Stimulated activated CD8-positive, alpha-beta memory T cell treated with anti-CD3 and anti-CD28 coated beads, Interleukin-12 subunit alpha, Interleukin-12 subunit beta, amount 100 ng/mL, for 4 hours (primary cell): ENCODE results near the gene KIAA1614.

Experiments
- DNase-seq: peaks from one replicate; pipeline ENCODE4 v3.0.0-alpha.2; 2020; ENCODE audit warnings: low read depth

KIAA1614 gene, protein sequence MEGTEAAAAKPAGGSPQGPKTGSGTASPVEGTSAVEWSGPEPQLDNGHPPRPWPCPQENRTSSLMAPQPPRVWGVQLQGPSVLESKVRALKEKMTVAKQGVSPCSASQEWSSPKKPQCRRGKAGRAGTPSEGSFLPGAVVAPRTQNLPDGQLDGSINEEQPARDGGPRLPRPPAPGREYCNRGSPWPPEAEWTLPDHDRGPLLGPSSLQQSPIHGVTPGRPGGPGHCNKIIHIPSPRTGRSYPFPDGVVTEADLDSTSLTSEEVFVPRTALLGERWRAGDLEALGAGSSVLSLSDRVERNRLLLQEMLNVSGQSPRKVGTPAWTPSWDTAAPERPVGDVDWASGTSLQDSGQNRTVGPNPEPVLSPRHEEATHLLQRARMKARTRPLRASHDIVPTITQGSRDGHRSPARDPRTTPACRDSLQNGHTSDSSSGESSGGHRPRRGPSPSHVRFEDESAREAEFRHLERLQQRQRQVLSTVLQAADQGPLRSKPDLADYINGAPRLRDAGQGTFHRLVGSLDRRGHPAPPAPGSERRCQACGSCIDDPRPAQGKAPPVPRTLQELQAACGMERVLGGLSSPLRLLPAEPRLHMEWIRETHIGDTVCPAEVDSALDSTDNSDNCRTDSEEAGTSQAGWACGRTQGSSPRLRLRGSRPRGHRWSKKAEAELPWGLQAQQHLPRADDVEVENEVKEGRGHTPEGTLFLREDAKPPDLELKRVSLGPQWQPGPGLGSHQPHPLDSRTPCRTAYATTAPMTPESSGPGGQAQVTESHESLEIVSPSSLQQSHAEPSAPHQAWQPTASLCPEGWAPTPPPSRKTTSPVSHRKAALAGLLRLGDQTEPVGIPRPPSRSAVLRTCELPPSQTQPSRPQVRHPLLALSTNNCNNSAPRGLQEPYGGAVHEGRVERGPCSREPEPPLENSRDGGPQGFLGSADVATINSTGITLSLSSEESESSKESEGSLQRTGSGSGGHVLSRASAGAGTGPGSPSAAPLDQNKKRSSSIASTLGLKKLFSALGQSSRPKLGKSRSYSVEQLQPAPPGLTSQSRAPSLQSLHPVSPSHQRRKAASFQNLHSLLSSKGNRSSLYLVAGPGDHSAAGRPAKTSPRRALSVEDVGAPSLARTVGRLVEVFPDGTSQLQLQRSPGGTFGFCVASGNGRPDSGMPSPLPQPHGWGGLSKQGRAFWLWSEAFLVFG

DNA sequence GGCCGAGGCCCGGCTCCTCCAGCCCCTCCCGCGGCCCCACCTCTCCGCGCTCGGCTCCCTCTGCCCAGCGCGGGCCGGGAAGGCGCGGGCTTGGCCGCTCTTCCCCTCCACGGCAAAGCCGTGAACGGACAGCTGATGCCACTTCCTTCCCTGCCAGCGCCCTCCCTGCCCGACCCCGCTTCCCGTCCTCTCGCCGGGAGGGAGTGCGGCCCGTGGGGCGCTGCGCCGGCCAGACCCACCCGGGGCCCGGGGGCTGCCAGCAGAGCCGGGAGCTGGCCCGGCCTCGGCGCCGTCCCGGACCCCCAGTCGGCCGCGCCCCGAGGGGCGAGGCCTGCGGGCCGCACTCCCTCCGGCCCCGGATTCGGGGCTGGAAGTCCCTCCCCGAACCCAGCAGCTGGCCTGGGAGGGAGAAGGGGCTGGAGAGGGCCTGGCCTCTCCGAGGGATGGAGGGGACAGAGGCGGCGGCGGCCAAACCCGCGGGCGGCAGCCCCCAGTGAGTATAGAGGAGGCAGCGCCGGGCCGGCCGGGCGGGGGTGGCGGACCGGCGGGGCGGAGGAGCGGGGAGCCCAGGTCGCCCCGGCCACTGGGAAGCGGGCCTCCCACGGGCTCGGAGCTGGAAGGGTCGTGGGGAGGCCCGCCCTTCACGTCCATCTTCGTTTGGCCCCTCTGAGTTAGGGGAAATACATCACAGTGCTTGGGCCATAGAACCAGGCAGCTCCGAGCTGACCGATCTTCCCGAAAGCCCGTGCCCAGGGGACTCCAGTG lies at the start of gene KIAA1614:
Gene KIAA1614, plus strand, starts transcription at position 97 of the 765 bp plus-strand sequence. Its CDS starts 347 bp downstream, at position 444.
- DNase-seq, result no peak

DNA sequence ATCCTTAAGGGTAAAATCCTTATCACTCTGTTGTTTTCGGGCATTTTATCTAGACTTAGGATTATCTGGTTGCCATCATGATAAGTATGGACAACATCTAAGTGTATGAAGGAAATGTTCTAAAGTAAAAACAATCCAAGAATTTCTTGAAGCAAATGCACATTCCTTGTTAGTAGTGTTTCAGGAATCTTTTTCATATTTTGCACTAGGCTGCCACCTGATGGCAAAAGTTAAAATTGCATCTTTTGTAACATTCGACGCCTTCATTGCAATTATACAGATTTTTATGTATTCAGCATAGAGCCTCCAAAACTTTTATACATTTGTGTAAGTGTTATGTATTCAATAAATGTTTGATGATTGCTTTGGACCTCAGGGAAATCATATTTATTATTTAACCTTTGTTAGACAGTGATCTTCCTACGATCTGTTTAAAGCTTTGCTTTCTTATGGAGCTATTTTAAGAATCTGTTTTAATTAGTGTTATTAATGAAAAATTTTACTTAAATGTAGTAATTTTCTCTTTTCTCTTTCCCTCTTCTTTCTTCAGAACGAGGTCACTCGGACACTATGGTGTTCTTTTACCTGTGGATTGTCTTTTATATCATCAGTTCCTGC lies 49.4 kb upstream of the KIAA1614 start:
- no peak for DNase-seq

DNA sequence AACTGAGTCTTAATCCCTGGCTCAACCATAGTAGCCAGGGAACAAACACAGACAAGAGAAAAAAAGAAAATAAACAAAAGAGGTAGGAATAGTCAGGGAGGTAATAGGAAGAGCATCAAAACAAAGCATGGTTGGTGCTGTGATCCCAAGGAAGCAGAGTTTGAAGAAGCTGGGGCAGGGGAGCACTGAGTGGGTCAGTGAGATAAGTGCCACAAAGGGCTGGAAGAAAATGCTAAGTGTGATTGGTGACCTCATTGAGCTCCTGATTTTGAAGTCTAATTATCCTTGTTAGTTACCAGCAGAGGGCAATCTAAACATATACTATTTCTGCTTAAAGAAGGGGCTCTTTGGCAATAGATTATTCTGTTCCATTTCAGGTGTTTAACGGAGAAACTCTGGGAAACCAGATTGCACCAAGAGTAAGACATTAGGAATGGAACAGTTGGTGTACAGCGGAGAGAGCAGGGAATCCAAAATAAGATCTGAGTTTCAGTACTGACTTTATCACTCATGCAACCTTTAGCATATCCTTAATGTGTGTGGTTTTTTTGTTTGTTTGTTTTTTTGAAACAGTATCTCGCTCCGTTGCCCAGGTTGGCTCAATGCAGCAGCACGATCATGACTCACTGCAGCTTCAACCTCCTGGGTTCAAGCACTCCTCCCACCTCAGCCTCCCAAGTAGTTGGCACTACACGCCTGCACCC lies 30.7 kb upstream of the KIAA1614 start:
- no peak for DNase-seq

DNA sequence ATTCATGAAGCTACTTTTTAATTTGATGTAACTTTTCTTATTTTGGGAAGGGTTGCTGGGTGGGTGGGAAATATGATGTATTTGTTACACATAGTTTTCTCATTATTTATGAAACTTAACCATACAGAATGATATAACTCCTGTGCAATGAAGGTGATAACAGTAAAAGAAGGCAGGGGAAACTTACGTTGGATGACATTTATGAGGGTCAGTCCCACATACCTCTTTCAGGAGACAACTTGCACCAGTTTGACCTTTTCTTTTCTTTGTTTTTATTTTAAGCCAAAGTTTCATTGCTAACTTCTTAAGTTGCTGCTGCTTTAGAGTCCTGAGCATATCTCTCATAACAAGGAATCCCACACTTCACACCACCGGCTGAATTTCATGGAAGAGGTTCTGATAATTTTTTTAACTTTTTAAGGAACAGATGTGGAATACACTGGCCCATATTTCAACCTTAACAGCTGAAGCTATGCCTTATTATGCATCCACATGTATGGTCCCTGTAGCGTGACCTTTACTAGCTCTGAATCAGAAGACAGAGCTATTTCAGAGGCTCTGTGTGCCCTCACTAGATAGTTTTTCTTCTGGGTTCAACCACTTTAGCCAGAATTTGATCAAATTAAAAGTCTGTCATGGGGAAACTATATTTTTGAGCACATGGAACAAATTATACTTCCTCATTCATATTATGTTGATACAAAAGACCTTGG lies 28.0 kb upstream of the KIAA1614 start:
- DNase-seq, result no peak

DNA sequence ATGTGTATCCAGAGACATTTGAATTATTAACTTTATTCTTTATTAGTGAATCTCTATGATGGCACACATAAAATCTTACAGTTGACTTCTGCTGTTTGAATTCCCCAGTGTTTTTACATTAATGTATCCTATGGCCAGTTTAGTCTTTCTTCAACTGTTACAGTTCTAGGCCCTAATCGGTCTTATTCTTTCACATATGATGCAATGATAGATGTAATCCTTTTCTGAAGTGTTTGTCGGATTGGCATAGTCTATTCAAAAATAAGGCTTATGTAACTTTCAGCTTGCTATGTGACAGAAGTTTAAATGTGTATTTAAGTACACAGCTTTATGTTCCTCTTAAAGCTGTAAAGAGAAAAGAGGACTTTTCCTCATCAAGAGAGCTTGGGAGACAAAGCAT lies 26.4 kb upstream of the KIAA1614 start:
- no peak for DNase-seq

DNA sequence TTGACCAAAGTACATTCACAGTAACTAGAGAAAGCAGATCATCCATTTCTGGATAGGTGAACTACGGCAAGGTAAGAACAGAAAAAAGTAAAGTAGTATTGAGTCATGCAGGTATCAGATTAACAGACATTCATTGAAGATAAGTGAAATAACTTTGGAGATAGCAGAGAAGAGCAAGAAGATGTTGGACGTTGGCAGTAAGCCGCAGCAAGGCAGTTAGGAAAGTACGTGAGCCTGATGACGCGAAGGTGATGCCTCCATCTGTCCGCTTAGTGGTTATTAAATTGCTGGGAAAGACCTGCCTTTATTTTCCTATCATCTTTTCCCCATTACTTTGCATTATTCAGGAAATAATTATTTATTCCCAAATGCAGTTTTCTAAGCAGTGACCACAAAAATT lies 24.9 kb upstream of the KIAA1614 start:
- DNase-seq, result no peak

DNA sequence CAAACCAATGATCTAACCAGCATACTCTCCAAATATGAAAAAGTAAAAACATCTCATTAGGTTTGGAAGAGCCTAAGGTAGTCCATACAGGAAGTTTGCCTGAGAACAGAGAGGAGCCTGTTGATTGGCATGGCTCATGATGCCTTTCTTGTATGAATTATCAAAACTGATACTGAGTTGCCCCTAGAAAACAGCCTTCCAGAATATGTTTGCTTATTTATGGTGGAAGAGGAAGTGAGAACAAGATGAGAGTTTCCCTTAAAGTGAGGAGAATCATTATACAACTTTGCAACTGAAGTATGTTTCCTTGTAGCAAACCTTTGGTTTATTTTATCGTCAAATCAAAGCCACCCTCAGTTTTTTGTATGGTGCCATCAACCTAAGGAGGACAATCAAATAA lies 23.8 kb upstream of the KIAA1614 start:
- no peak for DNase-seq

DNA sequence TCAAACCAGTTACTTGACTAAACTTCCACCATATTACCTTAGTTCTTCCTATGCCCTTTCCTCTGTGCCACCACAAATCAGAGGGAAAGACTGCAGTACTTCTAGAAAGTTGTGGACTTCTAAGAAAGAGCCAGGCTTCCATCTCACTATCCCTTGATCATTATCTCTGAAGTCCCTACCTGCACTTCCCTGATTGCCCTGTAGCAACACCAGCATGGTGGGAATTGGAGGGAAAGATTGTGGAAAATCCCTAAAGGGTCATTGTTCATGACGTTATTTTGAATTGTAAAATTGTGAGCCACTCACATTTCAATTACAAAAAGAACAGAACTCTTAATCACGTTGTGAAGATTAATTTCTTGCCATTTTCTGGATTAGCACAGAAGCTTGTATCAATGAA lies 23.4 kb upstream of the KIAA1614 start:
- no peak for DNase-seq

DNA sequence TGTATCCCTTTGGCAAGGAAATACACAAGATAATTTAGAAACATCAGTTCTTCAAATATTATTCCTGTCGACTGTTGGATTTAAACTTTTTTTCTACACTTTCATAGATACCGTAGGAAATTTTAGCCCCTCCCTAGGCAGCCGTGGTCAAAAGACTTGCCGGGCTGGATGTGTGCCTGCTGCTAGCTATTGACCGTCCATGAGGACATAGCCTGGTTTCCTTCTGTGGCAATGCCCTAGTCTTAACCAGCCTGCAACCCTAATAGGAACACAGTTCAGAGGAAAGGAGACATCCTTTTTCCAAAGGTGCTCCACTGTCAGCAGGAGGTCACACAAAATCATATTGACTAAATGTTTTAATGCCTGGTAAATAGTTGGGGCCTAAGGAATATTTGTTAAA lies 20.4 kb upstream of the KIAA1614 start:
- DNase-seq, result no peak

DNA sequence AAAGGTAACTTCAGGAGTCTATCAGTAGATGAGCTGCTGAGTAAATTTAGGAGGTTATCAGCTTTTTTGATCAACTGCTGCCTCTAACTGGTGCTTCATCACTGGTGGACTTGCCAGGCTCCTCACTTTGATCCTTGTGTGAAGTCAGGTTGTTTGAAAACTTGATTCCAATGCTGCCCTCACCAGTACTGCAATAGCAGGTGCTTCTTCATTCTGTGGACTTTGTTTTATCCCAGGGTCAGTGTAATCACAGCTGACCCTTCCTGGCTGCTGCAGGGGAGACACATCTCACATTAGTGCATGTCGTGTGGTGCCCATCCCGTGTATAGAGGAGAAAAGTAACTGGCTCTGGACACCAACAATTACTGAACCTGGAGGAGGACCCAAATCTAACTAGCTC lies 20.0 kb upstream of the KIAA1614 start:
- no peak for DNase-seq

DNA sequence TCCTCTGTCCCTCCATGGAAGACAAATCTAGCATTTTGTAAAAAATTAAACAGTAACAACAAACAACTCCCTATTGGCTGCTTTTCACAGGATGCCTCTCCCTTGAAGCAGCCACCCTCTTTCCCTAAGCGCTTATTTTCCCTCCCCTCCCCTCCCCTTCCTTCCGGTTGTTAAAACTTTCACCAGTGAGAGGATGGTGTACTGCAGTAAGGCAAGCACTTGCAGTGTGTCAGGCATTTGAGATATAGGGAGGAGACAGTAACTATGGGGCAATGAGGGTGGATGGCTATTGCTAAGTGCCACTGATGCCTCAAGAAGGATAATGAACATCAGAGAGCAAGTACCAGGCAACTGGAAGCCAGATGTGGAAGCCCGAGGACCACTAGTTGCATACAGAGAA lies 19.1 kb upstream of the KIAA1614 start:
- DNase-seq, result no peak

DNA sequence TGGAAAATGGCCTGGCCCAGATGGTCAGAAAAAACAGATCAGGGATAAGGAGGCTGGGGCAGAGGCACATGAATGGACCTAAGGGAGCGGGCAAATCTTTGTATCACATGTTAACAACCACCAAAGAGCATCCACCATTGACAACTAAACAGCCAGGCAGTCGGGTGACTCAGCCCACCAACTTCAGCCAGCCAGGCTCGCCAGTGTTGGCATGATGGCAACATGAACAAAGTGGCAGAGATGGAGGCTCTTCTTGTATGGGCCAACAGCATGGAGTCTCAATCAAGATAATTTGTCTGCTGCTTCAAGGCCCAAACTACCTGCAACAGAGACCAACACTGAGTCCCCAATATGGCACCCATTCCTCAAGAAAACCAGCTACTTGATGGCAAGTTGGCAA lies 16.5 kb upstream of the KIAA1614 start:
- DNase-seq, result no peak

DNA sequence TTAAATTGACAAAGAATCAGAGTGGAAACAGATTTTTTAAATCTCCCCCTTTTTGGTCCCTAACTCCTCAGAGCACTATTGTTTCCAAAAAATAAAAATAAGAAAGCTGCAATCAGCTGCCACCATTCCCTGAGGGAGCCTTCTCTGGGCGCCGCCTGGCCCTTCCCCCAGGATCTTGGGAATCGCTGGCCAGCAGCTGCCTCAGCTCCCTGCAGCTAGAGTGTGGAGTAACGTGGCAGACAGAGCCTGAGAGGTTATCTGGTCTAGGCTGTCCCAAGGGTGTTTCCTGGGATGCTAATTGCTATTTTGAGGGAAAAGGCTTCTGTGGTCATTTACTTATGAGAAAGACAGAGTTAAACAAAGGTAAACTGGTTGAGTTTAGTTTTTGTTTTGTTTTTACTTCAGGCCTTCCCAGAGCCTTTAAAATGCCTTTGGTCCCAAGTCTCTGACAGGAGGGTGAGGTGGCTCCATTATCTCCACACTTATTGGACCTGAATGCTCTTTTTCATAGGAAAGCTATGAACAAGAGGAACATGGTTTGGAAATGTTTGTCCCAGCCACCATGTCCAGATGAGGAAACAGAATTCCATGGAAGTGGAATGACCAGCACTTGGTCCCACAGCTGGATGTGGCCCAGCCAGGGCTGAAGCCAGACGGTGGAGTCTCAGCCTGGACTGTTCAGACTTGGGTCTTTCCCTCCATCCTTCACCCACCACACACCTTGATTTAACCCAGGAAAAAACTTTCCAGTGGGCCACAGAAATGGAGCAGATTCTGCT lies 14.1 kb upstream of the KIAA1614 start:
- DNase-seq, result no peak

DNA sequence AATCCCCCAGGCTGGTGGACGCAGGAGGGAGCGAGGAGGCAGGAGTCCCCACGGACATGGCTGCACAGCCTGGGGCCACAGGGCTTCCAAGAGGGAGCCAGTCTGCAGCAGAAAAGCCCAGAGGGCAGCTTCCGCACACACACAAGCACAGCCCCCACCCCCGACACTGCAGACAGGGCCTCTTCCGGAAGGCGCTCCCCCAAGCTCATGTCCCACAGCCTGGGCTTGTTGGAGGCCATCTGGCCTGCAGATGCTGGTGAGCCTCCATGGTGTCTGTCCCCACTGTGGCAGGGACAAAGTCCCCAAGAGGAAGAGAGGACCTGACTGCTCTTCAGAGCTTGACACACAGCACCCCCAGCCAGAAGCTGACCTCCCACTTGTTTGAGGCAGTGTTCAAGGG lies 13.4 kb upstream of the KIAA1614 start:
- DNase-seq, result no peak

DNA sequence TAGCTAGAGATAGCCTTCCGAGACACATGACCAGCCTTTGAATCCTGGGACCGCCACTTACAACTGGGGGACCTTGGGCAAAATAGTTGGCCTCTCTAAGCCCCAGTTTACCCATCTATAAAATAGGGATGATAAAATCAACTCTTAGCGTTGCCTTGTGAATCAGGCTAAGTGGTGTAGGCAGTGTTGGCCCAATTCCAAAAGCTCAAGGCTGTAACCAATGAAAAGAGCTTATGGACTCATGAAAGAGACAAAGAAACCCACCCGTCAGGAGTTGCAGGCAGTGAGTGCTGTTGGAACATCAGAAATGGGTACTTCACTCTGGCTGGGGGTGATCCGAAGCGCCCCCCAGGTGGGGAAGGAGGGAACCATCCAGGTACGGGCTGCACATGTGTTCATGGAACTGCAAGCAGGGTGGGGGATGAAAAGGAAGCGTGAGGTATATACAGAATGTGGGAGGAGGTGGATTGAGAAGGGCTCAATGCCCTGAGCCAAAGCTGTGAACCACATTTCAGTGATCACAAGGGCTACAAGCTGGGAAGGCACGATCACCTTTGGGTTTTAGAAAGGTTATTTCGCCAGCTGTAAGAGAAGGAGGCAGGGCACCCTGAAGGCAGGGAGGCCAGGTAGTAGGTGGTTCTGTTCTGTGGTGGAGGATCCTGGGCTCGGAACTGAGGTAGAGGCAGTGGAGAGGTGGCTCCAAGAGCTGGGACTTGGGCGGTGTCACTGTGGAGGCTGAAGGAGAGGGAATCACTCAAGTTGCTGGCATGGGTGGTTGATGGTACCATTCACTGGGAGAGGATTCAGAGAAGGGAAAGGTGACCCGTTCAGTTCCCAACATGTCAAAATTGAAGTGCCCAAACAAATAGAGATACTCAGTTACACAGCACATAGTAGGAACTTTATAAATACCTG lies 11.4 kb upstream of the KIAA1614 start:
- DNase-seq, result no peak

DNA sequence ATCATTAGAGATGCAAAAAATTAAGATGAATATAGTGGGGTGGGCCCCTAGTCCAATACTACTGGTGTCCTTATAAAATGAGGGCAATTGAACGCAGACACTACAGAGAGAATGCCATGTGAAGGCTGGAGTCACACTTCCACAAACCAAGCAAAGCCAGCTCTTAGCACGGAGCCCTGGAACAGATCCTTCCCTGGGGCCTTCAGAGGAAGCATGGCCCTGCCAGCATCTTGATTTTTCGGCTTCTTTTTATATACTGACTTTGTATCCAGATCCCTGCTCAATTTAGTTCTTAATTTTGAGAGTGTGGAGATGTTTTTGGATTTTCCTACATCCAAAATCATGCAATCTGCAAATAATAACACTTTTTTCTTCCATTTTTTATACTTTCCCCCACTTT lies 10.2 kb upstream of the KIAA1614 start:
- DNase-seq, result no peak

DNA sequence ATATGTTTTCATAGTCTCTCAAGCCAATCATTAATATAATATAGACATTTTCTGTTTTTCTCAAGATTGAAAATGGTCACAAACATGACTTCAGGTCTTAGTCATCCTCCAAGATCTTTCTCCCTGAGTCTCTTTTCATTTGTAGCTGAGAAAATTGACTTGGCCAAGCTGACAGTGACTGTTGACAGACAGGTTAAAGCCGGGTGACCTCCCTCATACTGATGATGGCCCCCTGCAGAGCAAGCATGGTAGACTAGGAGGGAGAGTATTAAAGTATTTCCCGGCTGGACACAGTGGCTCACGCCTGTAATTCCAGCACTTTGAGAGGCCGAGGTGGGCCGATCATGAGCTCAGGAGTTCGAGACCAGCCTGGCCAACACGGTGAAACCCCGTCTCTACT lies 6.8 kb upstream of the KIAA1614 start:
- DNase-seq, result no peak

DNA sequence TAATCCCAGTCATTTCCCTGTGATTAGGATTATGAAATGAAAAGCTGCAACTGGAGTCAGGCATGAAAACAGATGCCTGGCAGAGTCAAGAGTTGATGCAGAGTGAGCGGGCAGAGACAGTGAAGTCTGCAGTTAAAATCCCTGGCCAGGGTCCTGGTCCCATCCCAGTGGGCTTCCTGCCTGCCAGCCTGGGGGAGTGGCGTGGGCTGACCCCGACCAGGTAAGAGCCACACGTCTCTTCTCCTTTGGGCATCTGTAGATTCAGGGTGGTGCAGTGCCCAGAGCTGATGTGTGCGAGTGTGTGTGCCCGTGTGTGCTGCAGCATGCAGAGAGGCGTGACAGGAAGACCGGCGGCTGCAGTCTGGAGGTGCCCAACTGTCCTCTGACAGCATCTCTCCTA lies 6.2 kb upstream of the KIAA1614 start:
- no peak for DNase-seq
